ENCODE measurements around the gene SNRNP48.

The SNRNP48 gene

GRCh38 chr6:7640607-7641577 is 50.9 kb downstream of the SNRNP48 start:
- no peak for DNase-seq (ENCODE audit: low read depth, low spot score)

GRCh38 chr6:7642791-7643190 is 52.8 kb downstream of the SNRNP48 start:
- no peak for DNase-seq (ENCODE audit: low read depth, low spot score)

- no peak for DNase-seq (ENCODE audit: low read depth, low spot score)
These were observed 54.4 kb downstream of the SNRNP48 start for GRCh38 chr6:7644417-7644816.

- DNase-seq (ENCODE audit: low read depth, low spot score), result no peak
These were observed 56.4 kb downstream of the SNRNP48 start for GRCh38 chr6:7646394-7646793.

GRCh38 chr6:7647504-7647903 is 57.5 kb downstream of the SNRNP48 start:
- no peak for DNase-seq (ENCODE audit: low read depth, low spot score)

- no peak for DNase-seq (ENCODE audit: low read depth, low spot score)
These were observed 59.2 kb downstream of the SNRNP48 start for GRCh38 chr6:7649037-7649810.

- no peak for DNase-seq (ENCODE audit: low read depth, low spot score)
These were observed 60.9 kb downstream of the SNRNP48 start for GRCh38 chr6:7650878-7651277.

- DNase-seq (ENCODE audit: low read depth, low spot score), result no peak
These were observed 63.0 kb downstream of the SNRNP48 start for GRCh38 chr6:7652957-7653356.

- DNase-seq (ENCODE audit: low read depth, low spot score), result no peak
These were observed 66.4 kb downstream of the SNRNP48 start for GRCh38 chr6:7656355-7656754.

GRCh38 chr6:7658543-7658942 is 68.5 kb downstream of the SNRNP48 start:
- no peak for DNase-seq (ENCODE audit: low read depth, low spot score)

- DNase-seq (ENCODE audit: low read depth, low spot score), result no peak
These were observed 71.4 kb downstream of the SNRNP48 start for GRCh38 chr6:7661364-7661763.
